ENCODE data around the gene TEX36. TPM values are rescaled to one million over a fixed set of nuclear protein-coding genes. Genes with fewer than 3 reads are reported as not detected.

The TEX36 gene
- total RNA-seq, 1 donor from 2014 or later, result not detected

- no peaks in the 10 kb centered on the region for H3K4me1 ChIP-seq
- Mint-ChIP-seq H3K36me3 (no peaks in the 10 kb centered on the region), H3K9me3 (no peaks in the 10 kb centered on the region), H3K27ac (no peak overlapping the region), H3K4me3 (no peak overlapping the region), H3K27me3 (ENCODE audit: insufficient read depth, low read depth) (peaks cover 2% of the 10 kb centered on the region), H3K4me1 (peaks cover 2% of the 10 kb centered on the region)
- no peak overlapping the region for H3K9ac ChIP-seq
- H4K20me1 ChIP-seq (ENCODE audit: low read depth), result no peaks in the 10 kb centered on the region
- no peaks in the 10 kb centered on the region for H3K79me2 ChIP-seq (ENCODE audit: low read depth)
- no peak for DNase-seq (ENCODE audit: low spot score)
- H2AFZ ChIP-seq (replicated peaks), result no peak overlapping the region
- H3K9me3 ChIP-seq (ENCODE audit: low read depth), result no peaks in the 10 kb centered on the region
- no peaks in the 10 kb centered on the region for H3F3A ChIP-seq (ENCODE audit: low read depth)
- H3K27ac ChIP-seq, result no peak overlapping the region
- H3K27me3 ChIP-seq, result no peaks in the 10 kb centered on the region
- H3K36me3 ChIP-seq, result no peaks in the 10 kb centered on the region
- no peak overlapping the region for H3K4me3 ChIP-seq
- TF ChIP-seq CTCF (IDR thresholded peaks at IDR 0.05) (no peak), EZH2 (IDR thresholded peaks at IDR 0.05) (no peak), EZH2phosphoT487 (IDR thresholded peaks at IDR 0.05) (no peak)
- H3K4me2 ChIP-seq, result no peak overlapping the region
These were observed 42.3 kb downstream of the TEX36 start for GRCh38 chr10:125640653-125641052.

- H3K9me3 Mint-ChIP-seq, result no peaks in the 10 kb centered on the region
- peaks cover 2% of the 10 kb centered on the region for H3K4me1 Mint-ChIP-seq
These were observed 43.1 kb downstream of the TEX36 start for GRCh38 chr10:125639846-125640245.

GRCh38 chr10:125638555-125638954, 44.4 kb downstream of the TEX36 start:
- TF ChIP-seq EZH2 (IDR thresholded peaks at IDR 0.05) (no peak), CTCF (IDR thresholded peaks at IDR 0.05) (no peak), EZH2phosphoT487 (IDR thresholded peaks at IDR 0.05) (no peak)
- Histone ChIP-seq H3K4me1 (no peaks in the 10 kb centered on the region), H3K4me2 (no peak overlapping the region), H3K27ac (no peak overlapping the region), H3K27me3 (no peaks in the 10 kb centered on the region), H3K4me3 (no peak overlapping the region), H3K36me3 (no peaks in the 10 kb centered on the region), H4K20me1 (ENCODE audit: low read depth) (no peaks in the 10 kb centered on the region), H3F3A (ENCODE audit: low read depth) (no peaks in the 10 kb centered on the region), H3K79me2 (ENCODE audit: low read depth) (no peaks in the 10 kb centered on the region), H3K9me3 (ENCODE audit: low read depth) (no peaks in the 10 kb centered on the region), H3K9ac (no peak overlapping the region), H2AFZ (replicated peaks) (no peak overlapping the region)
- DNase-seq (ENCODE audit: low spot score), result no peak
- Mint-ChIP-seq H3K36me3 (no peaks in the 10 kb centered on the region), H3K27ac (no peak overlapping the region), H3K27me3 (ENCODE audit: insufficient read depth, low read depth) (peaks cover 5% of the 10 kb centered on the region), H3K9me3 (no peaks in the 10 kb centered on the region), H3K4me3 (no peak overlapping the region), H3K4me1 (peaks cover 2% of the 10 kb centered on the region)

More at GRCh38 chr10:125639846-125640245, 43.1 kb downstream of the TEX36 start:
- Histone ChIP-seq H3K4me2 (no peak overlapping the region), H3K4me3 (no peak overlapping the region), H3K9me3 (ENCODE audit: low read depth) (no peaks in the 10 kb centered on the region), H2AFZ (replicated peaks) (no peak overlapping the region), H3K27me3 (no peaks in the 10 kb centered on the region), H3F3A (ENCODE audit: low read depth) (no peaks in the 10 kb centered on the region), H3K27ac (no peak overlapping the region), H3K4me1 (no peaks in the 10 kb centered on the region), H3K9ac (no peak overlapping the region), H3K79me2 (ENCODE audit: low read depth) (no peaks in the 10 kb centered on the region), H4K20me1 (ENCODE audit: low read depth) (no peaks in the 10 kb centered on the region), H3K36me3 (no peaks in the 10 kb centered on the region)
- Mint-ChIP-seq H3K27me3 (ENCODE audit: insufficient read depth, low read depth) (peaks cover 2% of the 10 kb centered on the region), H3K27ac (no peak overlapping the region), H3K4me3 (no peak overlapping the region), H3K36me3 (no peaks in the 10 kb centered on the region)
- TF ChIP-seq CTCF (IDR thresholded peaks at IDR 0.05) (no peak), EZH2phosphoT487 (IDR thresholded peaks at IDR 0.05) (no peak), EZH2 (IDR thresholded peaks at IDR 0.05) (no peak)
- no peak for DNase-seq (ENCODE audit: low spot score)
